MCF 10A (cell line): ENCODE data around the gene PRAMEF1. TPM values are rescaled to one million over a fixed set of nuclear protein-coding genes. Genes with fewer than 3 reads are reported as not detected.

Experiments
- BruUV-seq: library from RNA; stranded (reverse); fragments of 400-500 nt; replicated peaks from 2 replicates; lab custom pipeline; 2021; lab: Mats Ljungman, UMichigan
- CTCF ChIA-PET: fragments of 300-600 bp; sonication (Branson Sonifier 250); formaldehyde crosslinking; extraction: SDS; loops from one replicate; lab custom pipeline; 2021; ENCODE audit warnings: antibody characterized with exemption, inconsistent platforms; lab: Yijun Ruan, JAX
- POLR2A ChIA-PET: fragments of 300-600, 350-650 bp; sonication (Branson Sonifier 250); formaldehyde crosslinking; extraction: SDS; loops from one replicate; lab custom pipeline; 2020; ENCODE audit warnings: antibody characterized with exemption, inconsistent platforms; lab: Yijun Ruan, JAX
- DNase-seq: peaks from one replicate; pipeline ENCODE4 v3.0.0-alpha.2; 2018; ENCODE audit not compliant: unreplicated experiment
- H3K27ac Mint-ChIP-seq: one replicate; pipeline ENCODE4 v1.8.0; 2022; ENCODE audit warnings: mild to moderate bottlenecking, low read depth, mixed read lengths; ENCODE audit not compliant: unreplicated experiment
- H3K27me3 Mint-ChIP-seq: one replicate; pipeline ENCODE4 v1.8.0; 2022; ENCODE audit warnings: mixed read lengths; ENCODE audit not compliant: insufficient read depth, unreplicated experiment
- H3K36me3 Mint-ChIP-seq: one replicate; pipeline ENCODE4 v1.8.0; 2022; ENCODE audit warnings: mild to moderate bottlenecking, moderate library complexity, mixed read lengths; ENCODE audit not compliant: insufficient read depth, unreplicated experiment
- H3K4me1 Mint-ChIP-seq: one replicate; pipeline ENCODE4 v1.8.0; 2022; ENCODE audit warnings: mixed read lengths; ENCODE audit not compliant: insufficient read depth, unreplicated experiment
- H3K4me3 Mint-ChIP-seq: one replicate; pipeline ENCODE4 v1.8.0; 2022; ENCODE audit warnings: mild to moderate bottlenecking, moderate library complexity, mixed read lengths; ENCODE audit not compliant: unreplicated experiment
- H3K9me3 Mint-ChIP-seq: one replicate; pipeline ENCODE4 v1.8.0; 2022; ENCODE audit warnings: mixed read lengths; ENCODE audit not compliant: unreplicated experiment
- CTCF ChIP-seq: fragments of 200-600 bp; IDR thresholded peaks from one replicate; pipeline ENCODE4 v1.8.0; 2022; ENCODE audit warnings: antibody characterized with exemption, mild to moderate bottlenecking; ENCODE audit not compliant: unreplicated experiment
- intact Hi-C: fragments of 100-400 bp; cut with micrococcal nuclease; formaldehyde crosslinking; loops from 2 replicates; pipeline ENCODE4 v1.14.1; 2022
- total RNA-seq: library from RNA; stranded (reverse); gene quantifications from 2 replicates; pipeline ENCODE4 v1.2.3, GENCODE V29; 2022

Gene PRAMEF1
- total RNA-seq, 1 experiment from 2014 or later: not detected

GRCh38 chr1:12770620-12771019, 20.6 kb upstream of the PRAMEF1 start:
- H3K27me3 Mint-ChIP-seq: peaks cover 79% of the 10 kb centered on the region
- BruUV-seq: no TSS peak
- TF ChIP-seq CTCF: no peak
- no peaks in the 10 kb centered on the region for H3K4me1 Mint-ChIP-seq
- POLR2A ChIA-PET: no interaction called here
- CTCF ChIA-PET: no interaction called here
- H3K36me3 Mint-ChIP-seq: no peaks in the 10 kb centered on the region
- no peak overlapping the region for H3K4me3 Mint-ChIP-seq
- DNase-seq: no peak
- intact Hi-C loops: no loop called here
- no peaks in the 10 kb centered on the region for H3K9me3 Mint-ChIP-seq
- no peak overlapping the region for H3K27ac Mint-ChIP-seq

- Mint-ChIP-seq H3K36me3 (no peaks in the 10 kb centered on the region), H3K27me3 (peaks cover 79% of the 10 kb centered on the region), H3K4me1 (no peaks in the 10 kb centered on the region), H3K4me3 (no peak overlapping the region), H3K9me3 (no peaks in the 10 kb centered on the region), H3K27ac (no peak overlapping the region)
- TF ChIP-seq CTCF: no peak
- DNase-seq: no peak
- ChIA-PET POLR2A (no interaction called here), CTCF (interaction anchor here (0.5 kb wide), 1 partner anchor 606 kb away, joined by 3 read pairs; no protein-coding TSS in a partner anchor)
- intact Hi-C loops: no loop called here
- BruUV-seq: no TSS peak
These were observed 20.0 kb upstream of the PRAMEF1 start for GRCh38 chr1:12771186-12771585.

GRCh38 chr1:12772520-12772919, 18.7 kb upstream of the PRAMEF1 start:
- no peaks in the 10 kb centered on the region for H3K36me3 Mint-ChIP-seq
- intact Hi-C loops: no loop called here
- H3K27ac Mint-ChIP-seq: no peak overlapping the region
- TF ChIP-seq CTCF: no peak
- H3K4me1 Mint-ChIP-seq: no peaks in the 10 kb centered on the region
- no peak for DNase-seq
- peaks cover 81% of the 10 kb centered on the region for H3K27me3 Mint-ChIP-seq
- ChIA-PET CTCF (no interaction called here), POLR2A (no interaction called here)
- no peak overlapping the region for H3K4me3 Mint-ChIP-seq
- BruUV-seq: no TSS peak
- no peaks in the 10 kb centered on the region for H3K9me3 Mint-ChIP-seq

GRCh38 chr1:12773438-12773837, 17.8 kb upstream of the PRAMEF1 start, which contains the start of gene PRAMEF12:
Gene PRAMEF12, plus strand, starts transcription at chr1:12773738. Its CDS starts 1,130 bp downstream, at chr1:12774868.
- DNase-seq: no peak
- no peak within 1 kb of the TSS for H3K4me3 Mint-ChIP-seq
- POLR2A ChIA-PET: no interaction called here
- H3K36me3 Mint-ChIP-seq: no peaks in the 10 kb centered on the region
- H3K9me3 Mint-ChIP-seq: no peaks in the 10 kb centered on the region
- no peaks in the 10 kb centered on the region for H3K4me1 Mint-ChIP-seq
- intact Hi-C loops: no loop called here
- TF ChIP-seq CTCF: no peak
- BruUV-seq: no TSS peak
- H3K27me3 Mint-ChIP-seq: peaks cover 76% of the 10 kb centered on the region
- H3K27ac Mint-ChIP-seq: no peak within 1 kb of the TSS
- CTCF ChIA-PET: no interaction called here
